Trophoblast cell (in vitro differentiated cells and primary cell): ENCODE data around the gene COA1.

Experiments used
- DNase-seq, 2 donors: peaks; one replicate each; pipeline ENCODE4 v3.0.0-alpha.2; 2016
- H2AFZ ChIP-seq: 2 replicates; pipeline ENCODE4 v1.6.1; 2013; ENCODE audit warnings: low read length, moderate library complexity, mild to moderate bottlenecking; ENCODE audit not compliant: insufficient read depth, poor library complexity
- H2AK5ac ChIP-seq: 2 replicates; pipeline ENCODE4 v1.6.1; 2013; ENCODE audit warnings: mild to moderate bottlenecking, low read length
- H2BK120ac ChIP-seq: 2 replicates; pipeline ENCODE4 v1.6.1; 2013; ENCODE audit warnings: low read length, mild to moderate bottlenecking, moderate library complexity; ENCODE audit not compliant: insufficient read depth, poor library complexity
- H2BK12ac ChIP-seq: 2 replicates; pipeline ENCODE4 v1.6.1; 2013; ENCODE audit warnings: mild to moderate bottlenecking, low read length, moderate library complexity
- H2BK5ac ChIP-seq: 2 replicates; pipeline ENCODE4 v1.6.1; 2013; ENCODE audit warnings: low read length, low read depth, moderate library complexity, mild to moderate bottlenecking; ENCODE audit not compliant: poor library complexity
- H3K14ac ChIP-seq: 2 replicates; pipeline ENCODE4 v1.6.1; 2013; ENCODE audit warnings: mild to moderate bottlenecking, low read length
- H3K18ac ChIP-seq: 2 replicates; pipeline ENCODE4 v1.6.1; 2013; ENCODE audit warnings: mild to moderate bottlenecking, low read length
- H3K23ac ChIP-seq: 2 replicates; pipeline ENCODE4 v1.6.1; 2013; ENCODE audit warnings: low read length
- H3K27ac ChIP-seq: 2 replicates; pipeline ENCODE4 v1.5.1; 2013; ENCODE audit warnings: low read depth, mild to moderate bottlenecking, inconsistent platforms, low read length, moderate library complexity
- H3K27me3 ChIP-seq: 2 replicates; pipeline ENCODE4 v1.6.1; 2013; ENCODE audit warnings: inconsistent platforms, mild to moderate bottlenecking, low read length, moderate library complexity; ENCODE audit not compliant: insufficient read depth
- H3K36me3 ChIP-seq, 2 experiments: 1 replicate in 1 of 2; 2 replicates in 1 of 2; pipeline ENCODE4 v1.6.1; 2013; ENCODE audit warnings: low read length in 2 of 2, mild to moderate bottlenecking in 2 of 2, moderate library complexity in 1 of 2; ENCODE audit not compliant: insufficient read depth in 2 of 2, control insufficient read depth in 1 of 2
- H3K4ac ChIP-seq: 2 replicates; pipeline ENCODE4 v1.6.1; 2013; ENCODE audit warnings: low read depth, mild to moderate bottlenecking, low read length, moderate library complexity
- H3K4me1 ChIP-seq, 2 experiments: 1 replicate in 1 of 2; 2 replicates in 1 of 2; pipeline ENCODE4 v1.6.1; 2013; ENCODE audit warnings: low read length in 2 of 2, mild to moderate bottlenecking in 2 of 2, moderate library complexity in 1 of 2; ENCODE audit not compliant: insufficient read depth in 2 of 2, control insufficient read depth in 1 of 2
- H3K4me2 ChIP-seq: 2 replicates; pipeline ENCODE4 v1.6.1; 2013; ENCODE audit warnings: inconsistent platforms, mild to moderate bottlenecking, low read length, moderate library complexity
- H3K4me3 ChIP-seq: 2 replicates; pipeline ENCODE4 v1.5.1; 2013; ENCODE audit warnings: mild to moderate bottlenecking, low read depth, low read length, inconsistent platforms
- H3K79me1 ChIP-seq: one replicate; pipeline ENCODE4 v1.6.1; 2013; ENCODE audit warnings: low read length
- H3K79me2 ChIP-seq: 2 replicates; pipeline ENCODE4 v1.6.1; 2013; ENCODE audit warnings: low read length, mild to moderate bottlenecking; ENCODE audit not compliant: control insufficient read depth, insufficient read depth, poor library complexity
- H3K9ac ChIP-seq: 2 replicates; pipeline ENCODE4 v1.6.1; 2013; ENCODE audit warnings: mild to moderate bottlenecking, low read length
- H3K9me3 ChIP-seq: 2 replicates; pipeline ENCODE4 v1.6.1; 2013; ENCODE audit warnings: low read depth, mild to moderate bottlenecking, control low read depth, inconsistent platforms, low read length; ENCODE audit not compliant: insufficient read depth
- H4K12ac ChIP-seq: 2 replicates; pipeline ENCODE4 v1.6.1; 2013; ENCODE audit warnings: low read depth, mild to moderate bottlenecking, low read length, moderate library complexity
- H4K8ac ChIP-seq: 2 replicates; pipeline ENCODE4 v1.6.1; 2013; ENCODE audit warnings: low read depth, mild to moderate bottlenecking, low read length, moderate library complexity
- H4K91ac ChIP-seq: one replicate; pipeline ENCODE4 v1.6.1; 2013; ENCODE audit warnings: low read depth, mild to moderate bottlenecking, low read length, moderate library complexity
- WGBS: extraction: QIAGEN DNeasy Blood & Tissue Kit; methylation state at CpG from one replicate; pipeline ENCODE4 v1.1.7; 2013; ENCODE audit warnings: missing lambda C conversion rate; ENCODE audit not compliant: insufficient read length, insufficient coverage; ENCODE audit errors: extremely low coverage; 5-methylcytosine and 5-hydroxymethylcytosine counted together

COA1 gene

DNA sequence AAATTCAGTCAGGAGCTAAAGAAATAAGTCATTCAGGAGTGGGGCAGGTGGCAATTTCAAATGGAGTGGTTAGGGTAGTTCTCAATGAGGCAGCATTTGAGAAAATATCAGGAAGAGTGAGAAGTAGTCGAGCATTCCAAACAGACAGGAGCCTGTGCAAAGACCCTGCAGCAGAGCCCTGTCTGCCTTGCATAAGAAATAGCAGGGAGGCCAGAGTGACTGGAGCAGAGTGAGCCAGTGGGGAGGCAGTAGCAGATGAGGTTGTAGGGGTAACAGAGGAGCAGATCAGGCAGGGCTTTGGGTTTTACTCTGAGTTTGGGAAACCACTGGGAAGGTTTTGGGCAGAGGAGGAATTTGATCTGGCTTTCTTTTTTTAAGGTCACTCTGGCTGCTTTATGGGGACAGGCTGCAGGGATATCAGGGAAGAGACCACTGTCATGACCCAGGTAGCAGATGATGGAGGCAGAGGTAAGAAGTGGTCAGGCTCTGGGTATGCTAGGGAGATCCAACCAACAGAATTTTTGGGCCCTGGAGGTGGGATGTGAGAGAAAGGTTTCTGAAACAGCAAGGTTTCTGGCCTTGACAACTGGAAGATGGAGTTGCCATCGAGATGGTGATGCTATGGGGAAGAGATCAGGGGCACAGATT is 27.9 kb upstream of the COA1 start:
- Histone ChIP-seq H2BK5ac (no peak overlapping the region), H3K4me3 (no peak overlapping the region), H3K18ac (no peak overlapping the region), H2BK120ac (no peak overlapping the region), H3K4me2 (no peak overlapping the region), H3K9me3 (peaks cover 2% of the 10 kb centered on the region), H3K14ac (no peak overlapping the region), H3K4me1 (peaks cover 4% of the 10 kb centered on the region in 2 experiments), H3K9ac (no peak overlapping the region), H4K8ac (no peak overlapping the region), H3K27ac (no peak overlapping the region), H2AFZ (no peak overlapping the region), H2AK5ac (no peak overlapping the region), H3K27me3 (peaks cover 8% of the 10 kb centered on the region), H4K12ac (no peak overlapping the region), H4K91ac (no peak overlapping the region), H3K79me1 (peaks cover 3% of the 10 kb centered on the region), H3K23ac (no peak overlapping the region), H3K4ac (no peak overlapping the region), H3K79me2 (no peaks in the 10 kb centered on the region), H2BK12ac (no peak overlapping the region), H3K36me3 (no peaks in the 10 kb centered on the region)
- no CpG with 5 or more reads among the region's 2 CpGs for WGBS
- DNase-seq, result no peak

DNA sequence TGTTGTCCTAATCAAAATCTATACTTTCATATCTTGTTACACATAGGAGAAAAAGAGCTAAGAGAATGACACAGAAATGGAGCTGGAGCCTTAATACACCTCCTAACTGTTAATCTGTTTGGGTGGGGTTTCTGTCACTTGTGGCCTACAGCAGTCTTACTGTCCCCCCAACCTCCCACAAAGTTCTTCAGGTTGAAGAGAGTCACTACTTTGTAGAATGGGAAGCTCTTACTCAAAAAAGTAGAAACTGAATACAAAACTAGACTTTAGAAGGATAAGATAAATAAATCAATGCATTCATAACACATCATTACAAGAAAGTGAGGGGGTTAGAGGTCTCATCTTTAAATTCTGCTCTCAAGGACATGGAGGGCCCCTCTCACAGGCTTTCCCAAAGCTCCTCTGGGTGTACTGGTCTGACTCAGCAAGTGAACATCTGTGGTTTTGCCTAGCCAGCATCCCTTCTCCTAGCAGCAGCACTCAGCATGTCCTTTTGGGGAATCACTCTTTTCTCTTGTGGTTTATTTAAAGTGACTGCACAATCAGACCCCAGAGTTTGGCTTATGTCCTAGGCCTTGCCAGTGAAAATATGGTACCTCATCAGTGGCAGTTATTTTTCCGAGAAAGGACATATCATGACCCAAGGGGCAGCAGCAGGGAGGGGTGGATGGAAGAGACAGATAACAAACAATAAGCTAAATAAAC is 27.2 kb upstream of the COA1 start:
- Histone ChIP-seq H3K4me1 (peaks cover 4% of the 10 kb centered on the region in 2 experiments), H3K23ac (no peak overlapping the region), H3K14ac (no peak overlapping the region), H3K27ac (no peak overlapping the region), H3K79me2 (no peaks in the 10 kb centered on the region), H4K91ac (no peak overlapping the region), H3K36me3 (no peaks in the 10 kb centered on the region), H3K9ac (no peak overlapping the region), H3K79me1 (peaks cover 3% of the 10 kb centered on the region), H2BK120ac (no peak overlapping the region), H3K27me3 (peaks cover 8% of the 10 kb centered on the region), H2AK5ac (no peak overlapping the region), H3K4me3 (no peak overlapping the region), H2BK5ac (no peak overlapping the region), H4K12ac (no peak overlapping the region), H3K4ac (no peak overlapping the region), H3K18ac (no peak overlapping the region), H3K9me3 (peaks cover 2% of the 10 kb centered on the region), H3K4me2 (no peak overlapping the region), H2BK12ac (no peak overlapping the region), H2AFZ (no peak overlapping the region), H4K8ac (no peak overlapping the region)
- no peak for DNase-seq
- no CpG with 5 or more reads among the region's 1 CpG for WGBS

DNA sequence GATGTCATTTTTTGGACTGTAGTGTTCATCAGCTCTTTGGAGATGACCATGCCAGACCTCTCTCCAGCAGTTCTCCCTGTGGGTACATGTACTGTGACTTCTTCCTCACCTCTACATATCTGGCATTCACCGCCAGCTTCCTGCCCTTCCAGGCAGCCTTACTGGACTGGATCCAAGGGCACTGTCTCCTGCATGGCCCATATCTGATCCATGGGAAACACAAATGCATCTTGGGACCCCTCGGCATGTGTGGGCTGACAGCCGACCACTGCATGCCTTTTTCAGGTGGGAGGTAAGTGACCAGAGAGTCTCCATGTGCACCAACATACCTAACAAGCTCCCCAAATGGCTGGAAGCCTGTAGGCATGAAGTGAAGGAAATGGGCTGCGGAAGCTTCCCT is 25.3 kb upstream of the COA1 start:
- Histone ChIP-seq H2BK5ac (no peak overlapping the region), H3K79me2 (no peaks in the 10 kb centered on the region), H2BK120ac (no peak overlapping the region), H3K18ac (no peak overlapping the region), H3K4me3 (no peak overlapping the region), H3K79me1 (peaks cover 3% of the 10 kb centered on the region), H3K27ac (no peak overlapping the region), H2BK12ac (no peak overlapping the region), H4K12ac (no peak overlapping the region), H3K4me1 (peaks cover 4% of the 10 kb centered on the region in 2 experiments), H3K27me3 (peaks cover 8% of the 10 kb centered on the region), H3K36me3 (no peaks in the 10 kb centered on the region), H3K4ac (no peak overlapping the region), H3K9me3 (peaks cover 2% of the 10 kb centered on the region), H4K91ac (no peak overlapping the region), H2AFZ (no peak overlapping the region), H4K8ac (no peak overlapping the region), H3K14ac (no peak overlapping the region), H2AK5ac (no peak overlapping the region), H3K23ac (no peak overlapping the region), H3K4me2 (no peak overlapping the region), H3K9ac (no peak overlapping the region)
- whole genome bisulfite sequencing, result no CpG with 5 or more reads among the region's 4 CpGs
- DNase-seq, result no peak

DNA sequence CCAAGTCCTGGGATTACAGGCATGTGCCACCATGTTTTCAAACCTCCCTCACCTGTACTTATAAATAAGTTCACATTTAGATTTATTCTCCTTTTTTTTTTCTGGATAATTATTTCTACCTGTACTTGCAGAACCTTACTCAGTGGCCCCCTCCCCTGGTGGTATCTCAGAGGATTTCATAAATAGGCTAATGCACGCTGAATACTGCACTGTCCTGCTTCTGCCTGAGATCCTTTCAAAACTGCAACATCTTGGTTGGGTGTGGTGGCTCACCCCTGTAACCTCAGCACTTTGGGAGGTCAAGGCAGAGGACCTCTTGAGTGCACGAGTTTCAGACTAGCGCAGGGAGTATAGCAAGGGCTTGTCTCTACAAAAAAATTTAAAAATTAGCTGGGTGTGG is 24.5 kb upstream of the COA1 start:
- Histone ChIP-seq H3K14ac (no peak overlapping the region), H2AFZ (no peak overlapping the region), H2AK5ac (no peak overlapping the region), H2BK12ac (no peak overlapping the region), H3K23ac (no peak overlapping the region), H3K79me2 (no peaks in the 10 kb centered on the region), H3K9me3 (peaks cover 2% of the 10 kb centered on the region), H3K27me3 (peaks cover 6% of the 10 kb centered on the region), H4K91ac (no peak overlapping the region), H4K8ac (no peak overlapping the region), H2BK120ac (no peak overlapping the region), H3K36me3 (no peaks in the 10 kb centered on the region), H3K4me2 (no peak overlapping the region), H3K4ac (no peak overlapping the region), H2BK5ac (no peak overlapping the region), H3K4me3 (no peak overlapping the region), H3K27ac (no peak overlapping the region), H4K12ac (no peak overlapping the region), H3K4me1 (peaks cover 4% of the 10 kb centered on the region in 2 experiments), H3K79me1 (peaks cover 3% of the 10 kb centered on the region), H3K18ac (no peak overlapping the region), H3K9ac (no peak overlapping the region)
- WGBS, result no CpG with 5 or more reads among the region's 3 CpGs
- no peak for DNase-seq
